Body of pancreas (tissue), 4 donors: Measurements from ENCODE around the gene UBXN10. TPM values are rescaled to one million over a fixed set of nuclear protein-coding genes. Genes with fewer than 3 reads are reported as not detected.

ENCODE experiments used
- ATAC-seq: fragments of 150-250 bp; one replicate; pipeline ENCODE4 v1.9.1; 2016
- DNase-seq, 4 donors: peaks; one replicate each; pipeline ENCODE4 v3.0.0-alpha.2; 2019
- H3K27ac ChIP-seq, 4 donors: fragments of 200-600 bp; sonication (generic); 1 replicate in 3 of 4; 2 replicates in 1 of 4; pipeline versions ENCODE4 v1.5.1 to v1.6.1; 2016 to 2019; ENCODE audit warnings: mild to moderate bottlenecking in 1 of 4, mixed read lengths in 1 of 4, moderate library complexity in 1 of 4
- H3K27me3 ChIP-seq, 2 donors: fragments of 200-600 bp; sonication (generic); one replicate each; pipeline ENCODE4 v1.6.0; 2016; ENCODE audit warnings: mild to moderate bottlenecking in 1 of 2
- H3K36me3 ChIP-seq, 2 donors: fragments of 200-600 bp; sonication (generic); replicated peaks in 1 of 2; 2 replicates each; pipeline ENCODE4 v1.5.1; 2016; ENCODE audit warnings: low read depth in 2 of 2; ENCODE audit not compliant: insufficient read depth in 1 of 2
- H3K4me1 ChIP-seq: fragments of 200-600 bp; sonication (generic); one replicate; pipeline ENCODE4 v1.6.0; 2016
- H3K4me3 ChIP-seq, 2 donors: fragments of 200-600 bp; sonication (generic); 1 replicate in 1 of 2; 2 replicates in 1 of 2; pipeline ENCODE4 v1.5.1; 2016 to 2019
- H3K9me3 ChIP-seq, 3 donors: fragments of 200-600 bp; sonication (generic); 1 replicate in 2 of 3; 2 replicates in 1 of 3; pipeline ENCODE4 v1.5.1; 2016
- CTCF ChIP-seq, 7 experiments: fragments of 450-650 bp in 4 of 7; fragments of 200-600 bp in 3 of 7; sonication (generic) in 3 of 7; IDR thresholded peaks; one replicate each; pipeline ENCODE4 v1.5.1; 2016 to 2019; ENCODE audit warnings: antibody characterized with exemption in 7 of 7
- POLR2A ChIP-seq, 3 donors: fragments of 450-650 bp; IDR thresholded peaks; one replicate each; pipeline ENCODE4 v1.6.1; 2016; ENCODE audit warnings: antibody characterized with exemption in 3 of 3, mild to moderate bottlenecking in 2 of 3
- WGBS, 2 donors: methylation state at CpG; one replicate each; pipeline ENCODE4 v1.1.5; 2017; 5-methylcytosine and 5-hydroxymethylcytosine counted together
- intact Hi-C: fragments of 100-400 bp; cut with DNase I; formaldehyde crosslinking; loops from one replicate; pipeline ENCODE4 v1.15.1; 2023
- total RNA-seq, 2 donors: library from RNA; depleted of rRNA; stranded (reverse); fragments of >200 nt; gene quantifications; one replicate each; pipeline ENCODE4 v1.1.0, GENCODE V29; 2016

Gene UBXN10
- total RNA-seq, 2 donors from 2014 or later = under 0.01 to 1.0 TPM

- Histone ChIP-seq H3K27me3 (no peaks in the 10 kb centered on the region), H3K4me3 (no peak overlapping the region), H3K36me3 (no peaks in the 10 kb centered on the region), H3K4me1 (no peaks in the 10 kb centered on the region), H3K27ac (no peak overlapping the region), H3K9me3 (no peaks in the 10 kb centered on the region)
- DNase-seq (no peak), ATAC-seq (no peak)
- TF ChIP-seq POLR2A (IDR thresholded peaks at IDR 0.05) (no peak), CTCF (IDR thresholded peaks at IDR 0.05) (no peak)
- WGBS, 2 donors = 79% methylated on average over 33 to 37 of the region's 37 CpGs
- intact Hi-C loops = no loop called here
These were observed 57.1 kb downstream of the UBXN10 start for GRCh38 chr1:20242890-20243479.

Other genes with a start within 250 kb of the UBXN10 start
- gene PLA2G2A, start 206.5 kb upstream of the UBXN10 start, total RNA-seq = 10 to 100 TPM in 1 of 2 donors, 1 to 10 TPM in 1; 9.3 to 57.7 TPM
- 1 to 10 TPM in 1 of 2 donors, under 1 TPM in 1; 0.52 to 5.9 TPM for gene PLA2G5, start 115.9 kb upstream of the UBXN10 start, total RNA-seq
- gene PLA2G2D, start 66.6 kb upstream of the UBXN10 start, total RNA-seq = not detected
- gene PLA2G2F, start 46.8 kb upstream of the UBXN10 start, total RNA-seq = not detected
- not detected for gene PLA2G2C, start 422 bp downstream of the UBXN10 start, total RNA-seq
- gene VWA5B1, start 104.8 kb downstream of the UBXN10 start, total RNA-seq = not detected